ENCODE results near the gene RASL10A.

GRCh38 chr22:29277927-29278326 lies 37.6 kb downstream of the RASL10A start:
- TF ChIP-seq, protein P1, sequence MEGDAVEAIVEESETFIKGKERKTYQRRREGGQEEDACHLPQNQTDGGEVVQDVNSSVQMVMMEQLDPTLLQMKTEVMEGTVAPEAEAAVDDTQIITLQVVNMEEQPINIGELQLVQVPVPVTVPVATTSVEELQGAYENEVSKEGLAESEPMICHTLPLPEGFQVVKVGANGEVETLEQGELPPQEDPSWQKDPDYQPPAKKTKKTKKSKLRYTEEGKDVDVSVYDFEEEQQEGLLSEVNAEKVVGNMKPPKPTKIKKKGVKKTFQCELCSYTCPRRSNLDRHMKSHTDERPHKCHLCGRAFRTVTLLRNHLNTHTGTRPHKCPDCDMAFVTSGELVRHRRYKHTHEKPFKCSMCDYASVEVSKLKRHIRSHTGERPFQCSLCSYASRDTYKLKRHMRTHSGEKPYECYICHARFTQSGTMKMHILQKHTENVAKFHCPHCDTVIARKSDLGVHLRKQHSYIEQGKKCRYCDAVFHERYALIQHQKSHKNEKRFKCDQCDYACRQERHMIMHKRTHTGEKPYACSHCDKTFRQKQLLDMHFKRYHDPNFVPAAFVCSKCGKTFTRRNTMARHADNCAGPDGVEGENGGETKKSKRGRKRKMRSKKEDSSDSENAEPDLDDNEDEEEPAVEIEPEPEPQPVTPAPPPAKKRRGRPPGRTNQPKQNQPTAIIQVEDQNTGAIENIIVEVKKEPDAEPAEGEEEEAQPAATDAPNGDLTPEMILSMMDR (IDR thresholded peaks at IDR 0.05 in 8 of 11, conservative IDR thresholded peaks at IDR 0.05 in 3 of 11), result no peak
- TF ChIP-seq POLR2A (IDR thresholded peaks at IDR 0.05) (no peak), POLR2AphosphoS5 (IDR thresholded peaks at IDR 0.05) (no peak)

Measured in spleen (tissue), 7 donors.